ENCODE results near the gene IL17B. TPM values are rescaled to one million over a fixed set of nuclear protein-coding genes. Genes with fewer than 3 reads are reported as not detected.

The IL17B gene
- total RNA-seq, 1 donor from 2014 or later = not detected

DNA sequence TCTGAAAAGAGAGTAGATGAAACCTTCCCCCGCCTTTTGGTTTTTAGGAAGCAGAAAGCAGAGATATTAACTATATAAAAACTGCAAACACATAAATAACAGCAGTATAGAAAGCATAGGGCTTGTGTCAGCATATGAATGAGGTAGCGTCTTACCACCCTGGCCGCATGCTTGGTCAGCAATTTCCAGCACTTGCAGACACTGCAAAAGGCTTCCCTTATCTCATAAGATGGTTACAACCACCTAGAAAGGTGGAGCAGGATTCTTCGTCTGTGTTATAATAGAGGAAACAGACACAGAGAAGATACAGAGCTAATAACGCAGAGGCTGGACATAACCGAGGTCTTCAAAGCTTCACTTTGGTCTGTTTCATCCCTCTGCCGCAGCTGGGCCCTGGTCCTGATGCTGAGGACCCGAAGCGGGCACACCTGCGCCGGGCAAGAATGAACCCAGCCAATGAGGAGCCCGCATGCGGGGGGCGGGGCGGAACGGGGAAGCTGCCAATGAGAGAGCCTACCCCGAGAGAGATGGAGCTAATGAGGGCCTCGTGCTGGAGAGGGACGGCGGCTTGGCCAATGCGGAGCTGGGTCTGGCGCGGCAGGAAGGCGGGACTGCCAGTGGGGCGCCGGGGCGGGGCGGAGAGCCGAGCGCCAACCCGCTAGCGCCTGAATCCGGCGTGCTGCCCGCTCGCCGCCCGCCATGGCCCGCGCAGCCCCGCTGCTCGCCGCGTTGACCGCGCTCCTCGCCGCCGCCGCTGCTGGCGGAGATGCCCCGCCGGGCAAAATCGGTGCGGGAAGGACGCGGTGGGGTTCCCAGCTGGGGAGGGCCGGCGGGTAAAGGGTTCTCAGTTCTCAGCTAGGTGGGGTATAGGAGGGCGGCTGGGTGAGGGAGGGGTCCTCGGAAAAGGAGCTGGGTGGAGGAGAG is 21.5 kb downstream of the IL17B start, which contains the start of gene PCYOX1L:
TSS of gene PCYOX1L (plus strand) at position 677 of the 924 bp plus-strand sequence. CDS start at position 700, 23 bp downstream.
- H3K27ac Mint-ChIP-seq = peak within 1 kb of the TSS; percentile 73
- H3K36me3 Mint-ChIP-seq (ENCODE audit: insufficient read depth) = peaks cover 10% of the 10 kb centered on the region
- H3K9me3 Mint-ChIP-seq (ENCODE audit: low read depth) = no peaks in the 10 kb centered on the region
- peak; percentile 81 for DNase-seq (ENCODE audit: low spot score, unreplicated experiment)
- peak within 1 kb of the TSS; percentile 88 for H3K4me3 Mint-ChIP-seq (ENCODE audit: low read depth)
- TF ChIP-seq, protein P1, sequence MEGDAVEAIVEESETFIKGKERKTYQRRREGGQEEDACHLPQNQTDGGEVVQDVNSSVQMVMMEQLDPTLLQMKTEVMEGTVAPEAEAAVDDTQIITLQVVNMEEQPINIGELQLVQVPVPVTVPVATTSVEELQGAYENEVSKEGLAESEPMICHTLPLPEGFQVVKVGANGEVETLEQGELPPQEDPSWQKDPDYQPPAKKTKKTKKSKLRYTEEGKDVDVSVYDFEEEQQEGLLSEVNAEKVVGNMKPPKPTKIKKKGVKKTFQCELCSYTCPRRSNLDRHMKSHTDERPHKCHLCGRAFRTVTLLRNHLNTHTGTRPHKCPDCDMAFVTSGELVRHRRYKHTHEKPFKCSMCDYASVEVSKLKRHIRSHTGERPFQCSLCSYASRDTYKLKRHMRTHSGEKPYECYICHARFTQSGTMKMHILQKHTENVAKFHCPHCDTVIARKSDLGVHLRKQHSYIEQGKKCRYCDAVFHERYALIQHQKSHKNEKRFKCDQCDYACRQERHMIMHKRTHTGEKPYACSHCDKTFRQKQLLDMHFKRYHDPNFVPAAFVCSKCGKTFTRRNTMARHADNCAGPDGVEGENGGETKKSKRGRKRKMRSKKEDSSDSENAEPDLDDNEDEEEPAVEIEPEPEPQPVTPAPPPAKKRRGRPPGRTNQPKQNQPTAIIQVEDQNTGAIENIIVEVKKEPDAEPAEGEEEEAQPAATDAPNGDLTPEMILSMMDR (IDR thresholded peaks at IDR 0.05; ENCODE audit: unreplicated experiment) = no peak
- peaks cover 6% of the 10 kb centered on the region for H3K4me1 Mint-ChIP-seq (ENCODE audit: low read depth)
- peaks cover 10% of the 10 kb centered on the region for H3K27me3 Mint-ChIP-seq

DNA sequence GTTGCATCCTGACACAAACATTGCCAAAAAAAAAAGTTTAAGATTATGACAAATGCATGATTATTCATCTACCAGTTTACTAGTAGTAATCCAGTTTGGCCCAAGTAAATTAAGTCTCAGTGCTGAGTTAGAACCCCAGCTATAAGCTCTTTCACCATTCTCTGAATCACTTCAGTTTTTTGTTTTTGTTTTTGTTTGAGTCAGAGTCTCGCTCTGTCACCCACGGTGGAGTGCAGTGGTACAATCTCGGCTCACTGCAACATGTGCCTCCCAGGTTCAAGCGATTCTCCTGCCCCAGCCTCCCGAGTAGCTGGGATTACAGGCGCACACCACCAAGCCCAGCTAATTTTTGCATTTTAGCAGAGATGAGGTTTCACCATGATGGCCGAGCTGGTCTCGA is 22.7 kb downstream of the IL17B start:
- no peak overlapping the region for H3K4me3 Mint-ChIP-seq (ENCODE audit: low read depth)
- DNase-seq (ENCODE audit: low spot score, unreplicated experiment) = no peak
- H3K27ac Mint-ChIP-seq = no peak overlapping the region
- no peaks in the 10 kb centered on the region for H3K9me3 Mint-ChIP-seq (ENCODE audit: low read depth)
- H3K27me3 Mint-ChIP-seq = peaks cover 10% of the 10 kb centered on the region
- peaks cover 6% of the 10 kb centered on the region for H3K4me1 Mint-ChIP-seq (ENCODE audit: low read depth)
- peaks cover 17% of the 10 kb centered on the region for H3K36me3 Mint-ChIP-seq (ENCODE audit: insufficient read depth)
- TF ChIP-seq, protein P1 (IDR thresholded peaks at IDR 0.05; ENCODE audit: unreplicated experiment) = no peak

DNA sequence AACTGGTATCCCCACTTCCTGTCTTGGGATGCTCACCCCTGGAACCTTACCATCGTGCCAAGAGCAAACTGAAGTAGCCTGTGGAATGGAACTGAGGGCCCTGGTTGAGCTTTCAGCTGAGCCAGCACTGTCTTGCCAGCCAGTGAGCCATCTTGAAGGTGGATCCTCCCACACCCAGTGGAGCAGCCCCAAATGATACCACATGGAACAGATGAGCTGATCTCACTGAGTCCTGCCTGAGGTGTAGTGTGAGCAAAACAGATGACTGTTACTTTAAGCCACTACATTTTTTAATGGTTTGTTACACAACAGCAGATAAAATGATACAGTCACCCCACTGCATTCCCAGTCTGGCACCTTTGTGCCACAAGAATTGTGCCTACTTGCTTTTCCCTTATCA is 23.4 kb downstream of the IL17B start:
- Mint-ChIP-seq H3K4me3 (ENCODE audit: low read depth) (no peak overlapping the region), H3K36me3 (ENCODE audit: insufficient read depth) (peaks cover 20% of the 10 kb centered on the region)
- DNase-seq (ENCODE audit: low spot score, unreplicated experiment) = no peak

DNA sequence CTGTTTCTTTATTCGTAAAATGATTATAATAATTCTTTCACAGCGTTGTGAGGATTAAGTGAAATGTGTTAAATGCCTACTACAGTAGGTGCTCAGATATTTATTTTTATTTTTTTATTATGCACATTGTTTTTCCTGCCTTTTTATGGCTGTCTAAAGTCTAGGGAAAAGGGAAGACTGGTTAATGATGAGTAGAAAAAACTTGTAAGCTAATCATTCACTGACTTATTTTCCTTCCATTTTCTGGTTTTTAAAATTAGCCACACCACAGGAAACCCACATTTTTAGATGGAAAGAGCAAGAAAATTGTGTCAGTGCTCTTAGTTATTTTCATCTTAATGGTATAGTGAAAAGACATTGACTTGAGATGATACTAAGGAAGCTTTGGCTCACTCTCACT is 25.2 kb downstream of the IL17B start:
- peaks cover 31% of the 10 kb centered on the region for H3K36me3 Mint-ChIP-seq (ENCODE audit: insufficient read depth)
- no peak overlapping the region for H3K4me3 Mint-ChIP-seq (ENCODE audit: low read depth)
- H3K9me3 Mint-ChIP-seq (ENCODE audit: low read depth) = no peaks in the 10 kb centered on the region
- no peak for DNase-seq (ENCODE audit: low spot score, unreplicated experiment)
- H3K27ac Mint-ChIP-seq = no peak overlapping the region
- H3K4me1 Mint-ChIP-seq (ENCODE audit: low read depth) = peaks cover 6% of the 10 kb centered on the region
- TF ChIP-seq, protein P1 (IDR thresholded peaks at IDR 0.05; ENCODE audit: unreplicated experiment) = no peak
- H3K27me3 Mint-ChIP-seq = peaks cover 5% of the 10 kb centered on the region

More for the DNA sequence above, 23.4 kb downstream of the IL17B start:
- Mint-ChIP-seq H3K27me3 (peaks cover 10% of the 10 kb centered on the region), H3K27ac (no peak overlapping the region), H3K4me1 (ENCODE audit: low read depth) (peaks cover 6% of the 10 kb centered on the region), H3K9me3 (ENCODE audit: low read depth) (no peaks in the 10 kb centered on the region)
- TF ChIP-seq, protein P1 (IDR thresholded peaks at IDR 0.05; ENCODE audit: unreplicated experiment) = no peak

DNA sequence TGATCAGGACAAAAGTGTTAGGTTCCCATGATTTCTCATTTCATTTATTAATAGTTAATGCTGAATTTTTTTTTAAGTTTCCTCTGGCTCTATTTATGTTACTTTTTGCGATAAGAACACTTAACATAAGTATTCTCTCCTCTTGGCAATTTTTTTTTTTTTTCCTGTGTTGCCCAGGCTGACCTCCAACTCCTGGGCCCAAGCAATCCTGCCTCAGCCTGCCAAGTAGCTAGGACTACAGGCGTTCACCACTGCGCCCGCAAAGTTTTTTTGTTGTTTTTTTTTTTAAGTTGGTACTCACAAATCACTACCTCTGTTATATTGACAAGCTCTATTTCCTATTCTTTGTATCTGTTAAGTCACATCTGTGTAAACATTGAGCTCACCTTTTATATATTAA is 26.9 kb downstream of the IL17B start:
- no peak for DNase-seq (ENCODE audit: low spot score, unreplicated experiment)
- no peaks in the 10 kb centered on the region for H3K27me3 Mint-ChIP-seq
- no peak overlapping the region for H3K27ac Mint-ChIP-seq
- peaks cover under 1% of the 10 kb centered on the region for H3K4me1 Mint-ChIP-seq (ENCODE audit: low read depth)
- H3K9me3 Mint-ChIP-seq (ENCODE audit: low read depth) = no peaks in the 10 kb centered on the region
- peaks cover 36% of the 10 kb centered on the region for H3K36me3 Mint-ChIP-seq (ENCODE audit: insufficient read depth)
- no peak overlapping the region for H3K4me3 Mint-ChIP-seq (ENCODE audit: low read depth)
- TF ChIP-seq, protein P1 (IDR thresholded peaks at IDR 0.05; ENCODE audit: unreplicated experiment) = no peak

All from progenitor cell of endocrine pancreas (in vitro differentiated cells).